ENCODE data around the gene LRRC41. TPM values are rescaled to one million over a fixed set of nuclear protein-coding genes. Genes with fewer than 3 reads are reported as not detected.

The LRRC41 gene
- total RNA-seq, 1 experiment from 2014 or later = 38.1 TPM

GRCh38 chr1:46352363-46352762, 48.9 kb upstream of the LRRC41 start (continued):
- TF ChIP-seq REST (IDR thresholded peaks at IDR 0.05; ENCODE audit: low read depth) (no peak), FOSL1 (IDR thresholded peaks at IDR 0.05; ENCODE audit: low read depth) (no peak), YY1 (IDR thresholded peaks at IDR 0.05; ENCODE audit: extremely low read depth, insufficient replicate concordance, low read depth, low read length) (no peak)

GRCh38 chr1:46345281-46345680, 41.9 kb upstream of the LRRC41 start:
- ATAC-seq = no peak
- CTCF ChIA-PET = interaction anchor here (3.1 kb wide), 1 partner anchor 12 kb away, joined by 35 read pairs; no protein-coding TSS in a partner anchor

More at GRCh38 chr1:46345281-46345680, 41.9 kb upstream of the LRRC41 start:
- BruUV-seq (replicated peaks) = no TSS peak
- Histone ChIP-seq H3K27ac (ENCODE audit: low read depth, low read length) (no peak overlapping the region), H3K9me3 (ENCODE audit: control insufficient read depth in 1 of 2, insufficient read depth in 1 of 2, low read depth in 1 of 2, low read length in 2 of 2) (no peaks in the 10 kb centered on the region), H3K4me2 (ENCODE audit: low read length) (no peak overlapping the region), H3K79me2 (ENCODE audit: insufficient read depth, low read length) (peaks cover 44% of the 10 kb centered on the region), H2AFZ (ENCODE audit: low read depth, low read length, poor library complexity, severe bottlenecking) (no peak overlapping the region), H3K9me2 (ENCODE audit: insufficient read depth) (no peaks in the 10 kb centered on the region), H3K4me3 (replicated peaks in 1 of 2; ENCODE audit: low read depth in 1 of 2, low read length in 2 of 2) (no peak overlapping the region), H3K36me3 (ENCODE audit: control insufficient read depth in 1 of 2, insufficient read depth in 2 of 2, low read length in 2 of 2) (peaks cover 18 to 26% of the 10 kb centered on the region in 2 experiments; a peak in 3 of 4 replicates), H3K27me3 (ENCODE audit: insufficient read depth, low read length) (no peaks in the 10 kb centered on the region), H3K9ac (ENCODE audit: low read length) (no peak overlapping the region), H3K4me1 (ENCODE audit: control insufficient read depth in 1 of 2, insufficient read depth in 2 of 2, low read length in 2 of 2) (peaks cover 9 to 26% of the 10 kb centered on the region in 2 experiments; a peak in 3 of 4 replicates), H4K20me1 (ENCODE audit: insufficient read depth) (no peaks in the 10 kb centered on the region)
- POLR2A ChIA-PET = no interaction called here
- DNase-seq (ENCODE audit: low read depth, low spot score) = no peak
- TF ChIP-seq ZBTB33 (IDR thresholded peaks at IDR 0.05; ENCODE audit: extremely low read depth, insufficient replicate concordance, low read length) (no peak), MAX (IDR thresholded peaks at IDR 0.05) (no peak), CBX3 (IDR thresholded peaks at IDR 0.05; ENCODE audit: low read depth) (no peak), TCF7L2 (IDR thresholded peaks at IDR 0.05; ENCODE audit: borderline replicate concordance, extremely low read depth, insufficient read depth, insufficient read length) (no peak), CTCF (IDR thresholded peaks at IDR 0.05 in 2 of 3, conservative IDR thresholded peaks at IDR 0.05 in 1 of 3; ENCODE audit: borderline replicate concordance in 1 of 3, insufficient read depth in 1 of 3, low read depth in 2 of 3, low read length in 2 of 3) (no peak), SIN3A (IDR thresholded peaks at IDR 0.05; ENCODE audit: low read depth) (no peak), EZH2 (IDR thresholded peaks at IDR 0.05) (no peak), ZNF274 (IDR thresholded peaks at IDR 0.05; ENCODE audit: low read depth, low read length) (no peak), ZFX (IDR thresholded peaks at IDR 0.05) (no peak), FOSL1 (IDR thresholded peaks at IDR 0.05; ENCODE audit: low read depth) (no peak), POLR2AphosphoS5 (IDR thresholded peaks at IDR 0.05; ENCODE audit: low read depth, low read length) (no peak), JUND (IDR thresholded peaks at IDR 0.05) (no peak), POLR2A (IDR thresholded peaks at IDR 0.05; ENCODE audit: borderline replicate concordance, extremely low read depth, insufficient read depth, insufficient read length) (no peak), ELF1 (IDR thresholded peaks at IDR 0.05; ENCODE audit: borderline replicate concordance, low read depth) (no peak), SP1 (IDR thresholded peaks at IDR 0.05; ENCODE audit: low read depth) (no peak)
- RAD21 ChIA-PET (ENCODE audit: low non-redundant PET in 1 of 2, low total read pairs in 2 of 2, uncharacterized antibody in 2 of 2, unreplicated experiment in 2 of 2) = no interaction called here
- intact Hi-C loops (cut with micrococcal nuclease) = loop anchor here (5.0 kb wide), 1 partner anchor 308 kb away; no protein-coding TSS in a partner anchor
